PFSK-1 (cell line): ENCODE data around the gene SEC23IP.

Experiments
- POLR2AphosphoS5 ChIP-seq: IDR thresholded peaks from 2 replicates; pipeline ENCODE4 v1.6.1; 2012; ENCODE audit warnings: low read depth, mild to moderate bottlenecking, control low read depth, low read length, moderate library complexity
- TF ChIP-seq, protein P1 (sequence below), 2 experiments: IDR thresholded peaks; 2 replicates each; pipeline versions ENCODE4 v1.6.1 to v1.8.0; 2011 to 2012; ENCODE audit warnings: low read depth in 2 of 2, low read length in 2 of 2, control low read depth in 1 of 2, inconsistent platforms in 1 of 2, mild to moderate bottlenecking in 1 of 2, moderate library complexity in 1 of 2; ENCODE audit not compliant: insufficient read depth in 1 of 2

DNA sequence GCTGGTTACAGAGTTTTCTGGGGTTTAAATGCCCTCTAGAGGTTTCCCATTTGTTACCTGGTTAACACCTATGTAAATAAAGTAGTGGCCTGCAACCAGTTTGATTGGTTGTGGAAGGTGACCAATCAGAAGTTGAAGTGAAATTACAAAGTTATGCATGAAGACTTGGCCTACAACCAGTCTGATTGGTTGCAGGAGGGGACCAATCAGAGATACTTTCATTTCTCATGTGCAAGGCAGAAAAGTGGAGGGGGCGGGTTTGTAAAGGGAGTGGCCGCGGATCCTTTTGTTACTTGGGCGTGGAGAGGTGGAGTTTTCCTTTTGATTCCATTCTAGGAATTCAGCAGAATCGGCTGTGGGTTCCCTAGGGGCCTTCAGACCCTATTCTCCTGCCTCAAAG is 80.8 kb downstream of the SEC23IP start:
- TF ChIP-seq, protein P1, sequence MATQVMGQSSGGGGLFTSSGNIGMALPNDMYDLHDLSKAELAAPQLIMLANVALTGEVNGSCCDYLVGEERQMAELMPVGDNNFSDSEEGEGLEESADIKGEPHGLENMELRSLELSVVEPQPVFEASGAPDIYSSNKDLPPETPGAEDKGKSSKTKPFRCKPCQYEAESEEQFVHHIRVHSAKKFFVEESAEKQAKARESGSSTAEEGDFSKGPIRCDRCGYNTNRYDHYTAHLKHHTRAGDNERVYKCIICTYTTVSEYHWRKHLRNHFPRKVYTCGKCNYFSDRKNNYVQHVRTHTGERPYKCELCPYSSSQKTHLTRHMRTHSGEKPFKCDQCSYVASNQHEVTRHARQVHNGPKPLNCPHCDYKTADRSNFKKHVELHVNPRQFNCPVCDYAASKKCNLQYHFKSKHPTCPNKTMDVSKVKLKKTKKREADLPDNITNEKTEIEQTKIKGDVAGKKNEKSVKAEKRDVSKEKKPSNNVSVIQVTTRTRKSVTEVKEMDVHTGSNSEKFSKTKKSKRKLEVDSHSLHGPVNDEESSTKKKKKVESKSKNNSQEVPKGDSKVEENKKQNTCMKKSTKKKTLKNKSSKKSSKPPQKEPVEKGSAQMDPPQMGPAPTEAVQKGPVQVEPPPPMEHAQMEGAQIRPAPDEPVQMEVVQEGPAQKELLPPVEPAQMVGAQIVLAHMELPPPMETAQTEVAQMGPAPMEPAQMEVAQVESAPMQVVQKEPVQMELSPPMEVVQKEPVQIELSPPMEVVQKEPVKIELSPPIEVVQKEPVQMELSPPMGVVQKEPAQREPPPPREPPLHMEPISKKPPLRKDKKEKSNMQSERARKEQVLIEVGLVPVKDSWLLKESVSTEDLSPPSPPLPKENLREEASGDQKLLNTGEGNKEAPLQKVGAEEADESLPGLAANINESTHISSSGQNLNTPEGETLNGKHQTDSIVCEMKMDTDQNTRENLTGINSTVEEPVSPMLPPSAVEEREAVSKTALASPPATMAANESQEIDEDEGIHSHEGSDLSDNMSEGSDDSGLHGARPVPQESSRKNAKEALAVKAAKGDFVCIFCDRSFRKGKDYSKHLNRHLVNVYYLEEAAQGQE (IDR thresholded peaks at IDR 0.05; ENCODE audit: insufficient read depth in 1 of 2, low read depth in 2 of 2, low read length in 2 of 2), result no peak
- TF ChIP-seq POLR2AphosphoS5, result no peak
